HPDE6-E6E7 (cell line): Measurements from ENCODE around the gene CLK3.
"Not testable (repeated sequence)": the region's sequence is repeated elsewhere in the genome, so short reads cannot be mapped to it uniquely, and the experiment has no call there.

Source experiments
- DNase-seq: peaks from one replicate; pipeline ENCODE4 v3.0.0; 2011; ENCODE audit warnings: missing footprints; ENCODE audit errors: extremely low spot score

CLK3 gene

GRCh38 chr15:74620636-74621545 is 5.3 kb downstream of the CLK3 start:
- peak; percentile 75 for DNase-seq

- no peak for DNase-seq
Measured at GRCh38 chr15:74621546-74621920, 5.9 kb downstream of the CLK3 start.

- DNase-seq, result no peak
Measured at GRCh38 chr15:74621936-74622335, 6.3 kb downstream of the CLK3 start.

- DNase-seq, result no peak
Measured at GRCh38 chr15:74622758-74623157, 7.1 kb downstream of the CLK3 start.

GRCh38 chr15:74624020-74624602 is 8.5 kb downstream of the CLK3 start:
- no peak for DNase-seq

GRCh38 chr15:74625693-74626092 is 10.1 kb downstream of the CLK3 start:
- DNase-seq, result no peak

GRCh38 chr15:74626336-74626735 is 10.7 kb downstream of the CLK3 start:
- no peak for DNase-seq

GRCh38 chr15:74626752-74627692 is 11.4 kb downstream of the CLK3 start:
- DNase-seq, result no peak

- no peak for DNase-seq
Measured at GRCh38 chr15:74627766-74628165, 12.1 kb downstream of the CLK3 start.

- DNase-seq, result no peak
Measured at GRCh38 chr15:74628199-74628598, 12.6 kb downstream of the CLK3 start.

- DNase-seq, result no peak
Measured at GRCh38 chr15:74628949-74629348, 13.3 kb downstream of the CLK3 start.

- not testable (repeated sequence) for DNase-seq
Measured at GRCh38 chr15:74629696-74630095, 14.1 kb downstream of the CLK3 start.

GRCh38 chr15:74630284-74631086 is 14.8 kb downstream of the CLK3 start:
- no peak for DNase-seq

GRCh38 chr15:74631087-74631385 is 15.4 kb downstream of the CLK3 start:
- DNase-seq, result no peak

- DNase-seq, result no peak
Measured at GRCh38 chr15:74631408-74631807, 15.8 kb downstream of the CLK3 start.

- peak; percentile 76 for DNase-seq
Measured at GRCh38 chr15:74631935-74632560, 16.4 kb downstream of the CLK3 start.

- no peak for DNase-seq
Measured at GRCh38 chr15:74632601-74633000, 17.0 kb downstream of the CLK3 start.

GRCh38 chr15:74633781-74634180 is 18.1 kb downstream of the CLK3 start:
- DNase-seq, result no peak

- peak; percentile 61 for DNase-seq
Measured at GRCh38 chr15:74635228-74635627, 19.6 kb downstream of the CLK3 start.

- no peak for DNase-seq
Measured at GRCh38 chr15:74636984-74637383, 21.3 kb downstream of the CLK3 start.

- no peak for DNase-seq
Measured at GRCh38 chr15:74641151-74641550, 25.5 kb downstream of the CLK3 start.
